HCT116 (cell line): ENCODE results near the gene FA2H. TPM values are rescaled to one million over a fixed set of nuclear protein-coding genes. Genes with fewer than 3 reads are reported as not detected.

Experiments
- ATAC-seq: fragments of 200-7000 bp; cut with Tn5 transposase; 2 replicates; pipeline ENCODE4 v1.9.1; 2020; ENCODE audit warnings: mild to moderate bottlenecking, moderate library complexity
- BruUV-seq: library from RNA; stranded (reverse); fragments of 400-500 nt; replicated peaks from 2 replicates; lab custom pipeline; 2021; lab: Mats Ljungman, UMichigan
- CTCF ChIA-PET: fragments of 300-600 bp; sonication (Branson Sonifier 250); formaldehyde crosslinking; loops from one replicate; lab custom pipeline; 2021; ENCODE audit warnings: antibody characterized with exemption; lab: Charles Lee
- POLR2A ChIA-PET: fragments of 300-600, 350-600 bp; sonication (Branson Sonifier 250); formaldehyde crosslinking; loops from one replicate; lab custom pipeline; 2021; ENCODE audit warnings: antibody characterized with exemption; lab: Charles Lee
- RAD21 ChIA-PET, 2 experiments: fragments of 300-600 bp; sonication (Branson Sonifier 250); formaldehyde crosslinking; loops; one replicate each; lab custom pipeline; 2023; ENCODE audit warnings: low total read pairs in 2 of 2; ENCODE audit not compliant: uncharacterized antibody in 2 of 2, unreplicated experiment in 2 of 2, low non-redundant PET in 1 of 2; lab: Charles Lee
- DNase-seq: peaks from one replicate; pipeline ENCODE4 v3.0.0-alpha.2; 2010; ENCODE audit warnings: low read depth, low spot score
- H2AFZ ChIP-seq: fragments of 200-600 bp; shearing (Covaris generic), sonication (generic); 2 replicates; pipeline ENCODE4 v1.6.1; 2017; ENCODE audit warnings: low read depth, mixed run types, mixed read lengths, antibody characterized with exemption, low read length; ENCODE audit not compliant: poor library complexity, severe bottlenecking
- H3K27ac ChIP-seq: 2 replicates; pipeline ENCODE4 v1.5.1; 2012; ENCODE audit warnings: low read depth, low read length
- H3K27me3 ChIP-seq: fragments of 200-600 bp; sonication (generic); 2 replicates; pipeline ENCODE4 v1.6.1; 2016; ENCODE audit warnings: mixed run types, low read length, mixed read lengths; ENCODE audit not compliant: insufficient read depth
- H3K36me3 ChIP-seq, 2 experiments: fragments of 200-500 bp in 1 of 2; fragments of 200-600 bp in 1 of 2; sonication (Bioruptor generic) in 1 of 2; sonication (generic) in 1 of 2; 2 replicates each; pipeline versions ENCODE4 v1.5.1 to v1.6.1; 2014 to 2016; ENCODE audit warnings: low read length in 2 of 2, inconsistent platforms in 1 of 2, mixed read lengths in 1 of 2, mixed run types in 1 of 2; ENCODE audit not compliant: insufficient read depth in 2 of 2, control insufficient read depth in 1 of 2
- H3K4me1 ChIP-seq, 2 experiments: fragments of 200-600 bp in 1 of 2; sonication (generic) in 1 of 2; 2 replicates each; pipeline versions ENCODE4 v1.5.1 to v1.6.1; 2012 to 2017; ENCODE audit warnings: low read length in 2 of 2, inconsistent platforms in 1 of 2, mild to moderate bottlenecking in 1 of 2, mixed read lengths in 1 of 2, mixed run types in 1 of 2, moderate library complexity in 1 of 2; ENCODE audit not compliant: insufficient read depth in 2 of 2, control insufficient read depth in 1 of 2
- H3K4me2 ChIP-seq: fragments of 200-600 bp; sonication (generic); 2 replicates; pipeline ENCODE4 v1.6.1; 2017; ENCODE audit warnings: mixed run types, low read length, mixed read lengths
- H3K4me3 ChIP-seq, 2 experiments: fragments of 200-600 bp in 1 of 2; sonication (generic) in 1 of 2; replicated peaks in 1 of 2; 2 replicates each; pipeline ENCODE4 v1.5.1; 2011 to 2016; ENCODE audit warnings: low read length in 2 of 2, control low read depth in 1 of 2, low read depth in 1 of 2, mild to moderate bottlenecking in 1 of 2, mixed read lengths in 1 of 2, mixed run types in 1 of 2
- H3K79me2 ChIP-seq: fragments of 200-600 bp; sonication (generic); 2 replicates; pipeline ENCODE4 v1.6.1; 2017; ENCODE audit warnings: mild to moderate bottlenecking, mixed run types, low read length, moderate library complexity, mixed read lengths; ENCODE audit not compliant: insufficient read depth
- H3K9ac ChIP-seq: fragments of 200-600 bp; sonication (generic); 2 replicates; pipeline ENCODE4 v1.6.1; 2016; ENCODE audit warnings: low read length, mixed read lengths
- H3K9me2 ChIP-seq: fragments of 200-600 bp; sonication (generic), shearing (Covaris generic); 2 replicates; pipeline ENCODE4 v1.6.1; 2017; ENCODE audit warnings: mixed run types, mild to moderate bottlenecking, moderate library complexity; ENCODE audit not compliant: insufficient read depth
- H3K9me3 ChIP-seq, 2 experiments: fragments of 200-500 bp in 1 of 2; fragments of 200-600 bp in 1 of 2; sonication (Bioruptor generic) in 1 of 2; sonication (generic) in 1 of 2; 2 replicates each; pipeline ENCODE4 v1.6.1; 2014 to 2017; ENCODE audit warnings: low read length in 2 of 2, mixed read lengths in 2 of 2, inconsistent platforms in 1 of 2, low read depth in 1 of 2, mild to moderate bottlenecking in 1 of 2, mixed run types in 1 of 2, moderate library complexity in 1 of 2; ENCODE audit not compliant: control insufficient read depth in 1 of 2, insufficient read depth in 1 of 2
- H4K20me1 ChIP-seq: fragments of 200-600 bp; sonication (generic), shearing (Covaris generic); 2 replicates; pipeline ENCODE4 v1.6.1; 2017; ENCODE audit warnings: mixed run types, mild to moderate bottlenecking, moderate library complexity; ENCODE audit not compliant: insufficient read depth
- CBX3 ChIP-seq: IDR thresholded peaks from 2 replicates; pipeline ENCODE4 v1.6.1; 2012; ENCODE audit warnings: low read depth
- EGR1 ChIP-seq: IDR thresholded peaks from 2 replicates; pipeline ENCODE4 v1.6.1; 2012; ENCODE audit warnings: low read depth
- ELF1 ChIP-seq: IDR thresholded peaks from 2 replicates; pipeline ENCODE4 v1.6.1; 2012; ENCODE audit warnings: low read depth, borderline replicate concordance
- EZH2 ChIP-seq: fragments of 200-600 bp; sonication (generic); IDR thresholded peaks from 2 replicates; pipeline ENCODE4 v1.6.1; 2017; ENCODE audit warnings: antibody characterized with exemption, mixed run types
- EZH2phosphoT487 ChIP-seq: fragments of 200-600 bp; IDR thresholded peaks from 2 replicates; pipeline ENCODE4 v1.6.1; 2018; ENCODE audit warnings: antibody characterized with exemption, borderline replicate concordance
- FOSL1 ChIP-seq: IDR thresholded peaks from 2 replicates; pipeline ENCODE4 v1.6.1; 2012; ENCODE audit warnings: low read depth
- JUND ChIP-seq: IDR thresholded peaks from 2 replicates; pipeline ENCODE4 v1.6.1; 2012
- POLR2AphosphoS5 ChIP-seq: IDR thresholded peaks from 2 replicates; pipeline ENCODE4 v1.6.1; 2011; ENCODE audit warnings: mild to moderate bottlenecking, low read depth, low read length, moderate library complexity
- SP1 ChIP-seq: IDR thresholded peaks from 2 replicates; pipeline ENCODE4 v1.6.1; 2012; ENCODE audit warnings: low read depth
- TCF7L2 ChIP-seq: IDR thresholded peaks from 2 replicates; pipeline ENCODE4 v1.7.0; 2011; ENCODE audit warnings: borderline replicate concordance, inconsistent platforms; ENCODE audit not compliant: insufficient read depth, insufficient read length; ENCODE audit errors: extremely low read depth
- ZFX ChIP-seq: fragments of 450-650 bp; IDR thresholded peaks from 2 replicates; pipeline ENCODE4 v1.6.1; 2017
- ZNF274 ChIP-seq: fragments of 200-500 bp; sonication (Bioruptor generic); IDR thresholded peaks from 2 replicates; pipeline ENCODE4 v1.6.1; 2014; ENCODE audit warnings: mild to moderate bottlenecking, low read depth, low read length, inconsistent platforms
- intact Hi-C: fragments of 100-400 bp; cut with micrococcal nuclease; formaldehyde crosslinking; loops from 2 replicates; pipeline ENCODE4 v1.10.0; 2022
- total RNA-seq: library from RNA; stranded (reverse); gene quantifications from one replicate; pipeline ENCODE4 v1.2.1, GENCODE V29; 2021; ENCODE audit not compliant: unreplicated experiment
- TF ChIP-seq, protein P1 (sequence below): IDR thresholded peaks from 2 replicates; pipeline ENCODE4 v1.6.1; 2012
- TF ChIP-seq, protein P2 (sequence below): IDR thresholded peaks from 2 replicates; pipeline ENCODE4 v1.6.1; 2011; ENCODE audit warnings: mild to moderate bottlenecking, low read length, moderate library complexity; ENCODE audit not compliant: insufficient replicate concordance; ENCODE audit errors: extremely low read depth

FA2H gene
- total RNA-seq, 1 experiment from 2014 or later = 11.1 TPM

GRCh38 chr16:74710401-74710800 is 64.2 kb downstream of the FA2H start:
- Histone ChIP-seq H3K4me3 (no peak overlapping the region), H3K27ac (no peak overlapping the region), H3K9me2 (no peaks in the 10 kb centered on the region), H3K79me2 (no peaks in the 10 kb centered on the region), H2AFZ (no peak overlapping the region), H3K9ac (no peak overlapping the region), H4K20me1 (no peaks in the 10 kb centered on the region), H3K36me3 (no peaks in the 10 kb centered on the region), H3K4me1 (peaks cover 0 to 7% of the 10 kb centered on the region in 2 experiments; a peak in 1 of 4 replicates), H3K4me2 (no peak overlapping the region), H3K9me3 (no peaks in the 10 kb centered on the region), H3K27me3 (no peaks in the 10 kb centered on the region)
- ATAC-seq (no peak), DNase-seq (no peak)
- CTCF ChIA-PET = interaction anchor here (1.1 to 4.1 kb wide), 2 partner anchors 152 to 400 kb away, joined by 5 to 38 read pairs; no protein-coding TSS in a partner anchor
- TF ChIP-seq EGR1 (no peak), CBX3 (no peak), SP1 (no peak), TCF7L2 (no peak), EZH2phosphoT487 (no peak), EZH2 (no peak), POLR2AphosphoS5 (no peak), FOSL1 (no peak), ZNF274 (no peak), JUND (no peak), ELF1 (no peak), ZFX (no peak)
- TF ChIP-seq, protein P1, sequence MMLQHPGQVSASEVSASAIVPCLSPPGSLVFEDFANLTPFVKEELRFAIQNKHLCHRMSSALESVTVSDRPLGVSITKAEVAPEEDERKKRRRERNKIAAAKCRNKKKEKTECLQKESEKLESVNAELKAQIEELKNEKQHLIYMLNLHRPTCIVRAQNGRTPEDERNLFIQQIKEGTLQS = no peak
- TF ChIP-seq, protein P2, sequence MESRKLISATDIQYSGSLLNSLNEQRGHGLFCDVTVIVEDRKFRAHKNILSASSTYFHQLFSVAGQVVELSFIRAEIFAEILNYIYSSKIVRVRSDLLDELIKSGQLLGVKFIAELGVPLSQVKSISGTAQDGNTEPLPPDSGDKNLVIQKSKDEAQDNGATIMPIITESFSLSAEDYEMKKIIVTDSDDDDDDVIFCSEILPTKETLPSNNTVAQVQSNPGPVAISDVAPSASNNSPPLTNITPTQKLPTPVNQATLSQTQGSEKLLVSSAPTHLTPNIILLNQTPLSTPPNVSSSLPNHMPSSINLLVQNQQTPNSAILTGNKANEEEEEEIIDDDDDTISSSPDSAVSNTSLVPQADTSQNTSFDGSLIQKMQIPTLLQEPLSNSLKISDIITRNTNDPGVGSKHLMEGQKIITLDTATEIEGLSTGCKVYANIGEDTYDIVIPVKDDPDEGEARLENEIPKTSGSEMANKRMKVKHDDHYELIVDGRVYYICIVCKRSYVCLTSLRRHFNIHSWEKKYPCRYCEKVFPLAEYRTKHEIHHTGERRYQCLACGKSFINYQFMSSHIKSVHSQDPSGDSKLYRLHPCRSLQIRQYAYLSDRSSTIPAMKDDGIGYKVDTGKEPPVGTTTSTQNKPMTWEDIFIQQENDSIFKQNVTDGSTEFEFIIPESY = no peak
- RAD21 ChIA-PET = interaction anchor here in 1 of 2 experiments (1.0 kb wide), 1 partner anchor 152 kb away, joined by 3 read pairs; no protein-coding TSS in a partner anchor
- POLR2A ChIA-PET = no interaction called here
- intact Hi-C loops = no loop called here
- BruUV-seq = no TSS peak
